HG02642 (cell line): ENCODE data around the gene KLHL30.

Source experiments
- ATAC-seq: cut with Tn5 transposase; IDR thresholded peaks from one replicate; pipeline ENCODE4 v1.9.1; 2021; ENCODE audit warnings: mild to moderate bottlenecking; ENCODE audit not compliant: unreplicated experiment, poor library complexity

The KLHL30 gene

DNA sequence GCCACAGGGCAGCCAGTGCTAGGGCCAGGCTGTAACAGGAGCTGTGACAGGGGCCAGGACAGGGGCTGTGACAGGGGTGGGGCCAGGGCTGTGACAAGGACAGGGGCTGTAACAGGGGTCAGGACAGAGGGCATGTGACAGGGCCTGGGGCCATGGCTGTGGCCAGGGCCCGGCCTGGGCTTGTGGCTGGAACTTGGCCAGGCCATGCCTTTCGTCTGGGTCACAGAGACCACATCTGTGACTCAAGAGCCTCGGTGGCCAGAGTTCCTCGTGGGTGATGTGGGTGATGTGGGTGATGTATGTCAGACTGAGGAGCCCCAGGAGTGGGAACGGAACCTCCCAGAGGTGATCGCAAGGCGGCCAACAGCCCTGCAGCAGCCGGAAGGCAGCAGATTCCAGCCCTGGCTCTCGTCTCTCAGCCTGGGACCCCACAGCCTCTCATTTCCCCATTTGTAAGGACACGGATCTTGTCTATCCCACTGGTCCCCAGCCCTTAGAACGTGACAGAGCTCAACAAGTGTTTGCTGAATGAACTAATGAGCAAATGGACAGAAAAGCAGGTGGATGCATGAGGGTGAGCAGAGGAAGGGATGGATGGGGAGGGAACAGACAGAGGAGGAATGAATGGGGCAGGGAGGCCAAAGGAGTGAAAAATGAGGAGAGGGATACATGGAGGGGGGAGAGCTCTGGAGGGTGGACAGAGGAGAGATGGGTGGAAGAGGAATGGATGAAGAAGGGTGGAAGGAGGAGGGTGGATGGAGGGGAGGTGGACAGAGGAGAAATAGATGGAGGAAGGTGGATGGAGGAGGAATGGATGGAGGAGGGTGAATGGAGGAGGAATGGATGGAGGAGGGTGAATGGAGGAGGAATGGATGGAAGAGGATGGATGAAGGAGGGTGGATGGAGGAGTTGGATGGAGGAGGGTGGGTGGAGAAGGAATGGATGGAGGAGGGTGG is 21.0 kb upstream of the KLHL30 start:
- no peak for ATAC-seq

- no peak for ATAC-seq
These were observed 18.6 kb upstream of the KLHL30 start for GRCh38 chr2:238119756-238120462.

DNA sequence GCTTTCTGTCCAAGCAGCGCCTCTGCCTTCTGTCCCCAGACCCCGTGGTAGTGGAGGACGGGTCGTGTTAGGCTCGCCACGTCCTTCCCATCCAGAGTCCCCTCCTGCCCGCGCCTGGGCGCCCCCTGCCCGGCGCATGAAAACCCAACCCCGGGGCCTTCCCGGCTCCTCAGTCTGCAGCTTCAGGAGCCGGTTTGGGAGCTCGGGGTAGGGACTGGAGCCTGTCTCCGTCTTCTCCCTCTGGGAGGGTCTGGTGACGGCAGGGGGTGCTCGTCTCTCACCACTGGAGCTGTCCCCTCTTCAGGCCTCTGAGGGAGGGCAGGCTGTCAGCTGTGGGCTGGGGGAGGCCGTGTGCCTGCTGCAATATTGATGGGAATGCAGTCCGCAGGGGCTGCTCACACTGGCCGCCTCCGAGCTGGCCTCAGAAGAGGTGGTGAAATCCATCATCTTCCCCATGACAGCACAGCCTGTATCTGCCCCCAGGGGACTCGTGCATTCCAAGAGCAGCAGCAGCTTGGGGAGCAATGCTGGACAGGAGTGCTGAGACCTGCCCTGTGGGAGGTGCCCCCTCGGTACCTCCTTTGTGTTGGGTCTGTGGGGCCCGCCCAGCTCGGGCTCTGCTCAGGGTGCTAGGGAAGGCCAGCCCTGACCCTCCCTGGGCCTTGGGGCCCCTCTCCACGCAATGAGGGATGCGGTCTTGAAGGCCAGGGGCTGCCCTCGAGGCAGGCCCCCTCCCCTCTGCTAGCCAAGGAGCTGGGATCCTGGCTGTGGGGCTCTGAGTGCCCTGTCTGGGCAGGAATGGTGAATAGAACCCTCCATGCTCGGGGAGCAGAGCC is 17.8 kb upstream of the KLHL30 start:
- ATAC-seq, result no peak

- ATAC-seq, result no peak
These were observed 16.8 kb upstream of the KLHL30 start for GRCh38 chr2:238121511-238122286.

DNA sequence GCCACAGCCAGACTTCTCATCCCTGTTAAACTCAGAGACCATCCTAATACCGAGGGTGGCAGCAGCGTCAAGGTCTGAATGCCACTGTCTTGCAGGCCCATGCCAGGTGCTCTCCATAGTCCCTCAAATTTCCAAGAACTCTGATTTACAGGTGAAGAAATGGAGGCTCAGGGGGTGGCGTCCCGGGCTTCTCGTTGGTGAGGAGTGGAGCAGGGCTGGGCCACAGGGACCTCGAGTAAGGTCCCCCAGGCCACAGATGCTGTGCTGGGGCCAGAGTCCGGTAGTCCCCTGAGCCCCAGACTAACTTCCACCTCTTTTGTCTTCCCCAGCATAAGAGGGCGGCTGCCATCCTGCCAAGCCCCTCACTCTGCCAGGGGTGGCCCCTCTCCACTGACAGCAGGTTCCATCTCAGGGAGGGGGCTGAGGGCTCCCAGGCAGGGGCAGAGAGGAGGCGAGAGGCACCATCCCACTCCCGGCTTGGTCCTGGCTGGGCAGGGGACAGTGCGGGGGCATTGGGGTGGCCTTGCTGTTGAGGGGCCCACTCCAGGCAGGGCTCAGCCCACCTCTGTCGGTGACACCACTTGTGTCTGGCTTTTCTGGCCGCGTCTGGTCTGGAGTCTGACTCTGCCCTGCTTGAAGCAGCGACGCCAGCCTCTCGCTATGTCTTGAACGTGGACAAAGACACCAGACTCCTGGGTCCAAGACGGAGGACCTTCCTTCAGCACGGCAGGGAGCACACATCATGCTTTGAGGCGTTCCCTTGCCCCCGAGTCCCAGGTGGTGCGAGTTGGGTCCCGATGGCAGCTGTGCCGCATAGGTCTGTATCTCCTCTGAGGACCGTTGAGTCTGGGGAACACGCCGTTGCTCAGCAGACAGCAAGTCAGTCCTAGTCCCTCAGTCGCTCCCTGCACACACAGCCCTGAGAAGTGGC is 15.9 kb upstream of the KLHL30 start:
- ATAC-seq, result no peak

- no peak for ATAC-seq
These were observed 15.1 kb upstream of the KLHL30 start for GRCh38 chr2:238123218-238123971.

DNA sequence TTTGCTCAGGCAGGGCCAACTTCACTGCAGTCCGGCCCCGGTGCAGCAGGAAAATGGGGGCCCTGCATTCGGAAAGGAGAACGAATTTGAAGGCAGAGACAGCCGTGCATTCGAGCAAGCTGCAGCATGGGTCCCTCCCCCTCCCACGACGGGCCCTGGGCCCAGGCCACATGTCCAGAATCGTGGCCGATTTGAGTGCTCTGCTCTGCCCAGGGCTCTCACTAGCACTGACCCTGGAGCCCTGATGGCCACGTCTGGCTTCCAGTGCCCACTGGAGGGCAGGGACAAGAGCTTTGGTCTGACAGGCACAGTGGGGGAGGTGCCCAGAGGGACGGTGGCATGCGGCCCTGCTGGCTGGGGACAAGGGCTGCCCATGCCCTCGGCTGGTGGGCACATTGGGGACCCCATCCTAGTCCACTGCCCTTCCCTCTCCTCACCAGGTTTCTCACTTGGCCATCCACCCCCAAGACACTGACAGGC is 14.4 kb upstream of the KLHL30 start:
- no peak for ATAC-seq

GRCh38 chr2:238124488-238125126 is 13.9 kb upstream of the KLHL30 start:
- ATAC-seq, result no peak

GRCh38 chr2:238125127-238125885 is 13.2 kb upstream of the KLHL30 start:
- ATAC-seq, result no peak

DNA sequence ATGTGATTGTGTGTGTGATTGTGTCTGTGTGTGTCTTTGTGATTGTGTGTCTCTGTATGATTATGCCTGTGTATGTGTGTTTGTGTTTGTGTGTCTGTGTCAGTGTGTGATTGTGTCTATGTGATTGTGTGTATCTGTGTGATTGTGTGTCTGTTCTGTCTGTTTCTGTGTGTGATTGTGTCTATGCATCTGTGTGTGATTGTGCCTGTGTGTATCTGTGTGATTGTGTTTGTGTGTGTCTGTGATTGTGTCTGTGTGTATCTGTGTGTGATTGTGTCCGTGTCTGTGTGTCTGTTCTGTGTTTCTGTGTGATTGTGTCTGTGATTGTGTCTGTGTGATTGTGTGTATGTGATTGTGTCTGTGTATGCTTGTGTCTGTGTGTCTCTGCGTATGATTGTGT is 12.1 kb upstream of the KLHL30 start:
- ATAC-seq, result no peak

DNA sequence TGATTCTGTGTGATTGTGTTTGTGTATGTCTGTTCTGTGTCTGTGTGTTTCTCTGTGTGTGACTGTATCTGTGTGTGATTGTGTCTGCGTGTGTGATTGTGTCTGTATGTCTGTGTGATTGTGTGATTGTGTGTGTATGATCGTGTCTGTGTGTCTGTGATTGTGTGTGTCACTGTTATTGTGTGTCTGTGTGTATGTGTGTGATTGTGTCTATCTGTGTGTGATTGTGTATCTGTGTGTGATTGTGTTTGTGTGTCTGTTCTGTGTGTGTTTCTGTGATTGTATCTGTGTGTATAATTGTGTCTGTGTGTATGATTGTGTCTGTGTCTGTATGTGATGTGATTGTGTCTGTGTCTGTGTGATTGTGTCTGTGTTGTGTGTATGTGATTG is 11.7 kb upstream of the KLHL30 start:
- ATAC-seq, result no peak

GRCh38 chr2:238127165-238128060 is 11.1 kb upstream of the KLHL30 start:
- no peak for ATAC-seq

DNA sequence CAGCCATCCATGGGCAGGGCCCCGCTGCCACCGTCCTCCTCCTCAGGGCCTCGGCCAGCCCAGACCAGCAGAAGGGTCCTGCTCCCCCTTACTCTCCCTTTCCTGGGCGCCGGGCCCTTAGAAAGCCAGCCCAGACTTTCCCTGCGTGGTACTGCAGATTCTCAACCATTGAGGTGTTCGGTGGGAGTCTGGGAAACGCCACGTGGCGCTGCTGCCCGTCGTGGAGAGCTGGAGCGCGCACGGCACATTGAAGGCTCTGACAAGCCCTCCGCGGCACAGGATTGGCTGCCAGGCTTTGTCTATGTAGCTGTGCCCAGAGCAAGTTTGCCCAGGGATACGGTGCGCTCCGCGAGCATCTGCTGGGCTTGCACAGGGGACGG is 10.4 kb upstream of the KLHL30 start:
- ATAC-seq, result no peak

- no peak for ATAC-seq
These were observed 9.9 kb upstream of the KLHL30 start for GRCh38 chr2:238128534-238129001.

GRCh38 chr2:238129166-238130010 is 9.1 kb upstream of the KLHL30 start:
- ATAC-seq, result no peak
